Activated gamma-delta T cell treated with Interleukin-2 at 50 U/mL for 16 hours (primary cell): ENCODE results near the gene CTAG1B.
"Not testable (repeated sequence)": the region's sequence is repeated elsewhere in the genome, so short reads cannot be mapped to it uniquely, and the experiment has no call there.

Experiments used
- DNase-seq: peaks from one replicate; pipeline ENCODE4 v3.0.0-alpha.2; 2020

The CTAG1B gene

GRCh38 chrX:154620767-154621414 is 1.8 kb upstream of the CTAG1B start:
- not testable (repeated sequence) for DNase-seq

- not testable (repeated sequence) for DNase-seq
Measured at GRCh38 chrX:154613586-154613985, 5.5 kb downstream of the CTAG1B start.

GRCh38 chrX:154611146-154611545 is 7.9 kb downstream of the CTAG1B start:
- not testable (repeated sequence) for DNase-seq

- DNase-seq, result not testable (repeated sequence)
Measured at GRCh38 chrX:154608823-154609222, 10.3 kb downstream of the CTAG1B start.

GRCh38 chrX:154607976-154608375 is 11.1 kb downstream of the CTAG1B start:
- not testable (repeated sequence) for DNase-seq

GRCh38 chrX:154607370-154607769 is 11.7 kb downstream of the CTAG1B start:
- no peak for DNase-seq

GRCh38 chrX:154605566-154605965 is 13.5 kb downstream of the CTAG1B start:
- DNase-seq, result no peak

GRCh38 chrX:154603438-154604430 is 15.3 kb downstream of the CTAG1B start:
- no peak for DNase-seq

- DNase-seq, result no peak
Measured at GRCh38 chrX:154602766-154603437, 16.2 kb downstream of the CTAG1B start.

- DNase-seq, result no peak
Measured at GRCh38 chrX:154602226-154602625, 16.9 kb downstream of the CTAG1B start.

- DNase-seq, result no peak
Measured at GRCh38 chrX:154600759-154601374, 18.2 kb downstream of the CTAG1B start.

- DNase-seq, result no peak
Measured at GRCh38 chrX:154599531-154599930, 19.6 kb downstream of the CTAG1B start.

- no peak for DNase-seq
Measured at GRCh38 chrX:154598656-154599055, 20.4 kb downstream of the CTAG1B start.

- DNase-seq, result no peak
Measured at GRCh38 chrX:154597221-154597620, 21.9 kb downstream of the CTAG1B start.

GRCh38 chrX:154596290-154596929 is 22.7 kb downstream of the CTAG1B start:
- no peak for DNase-seq

- no peak for DNase-seq
Measured at GRCh38 chrX:154595559-154596249, 23.4 kb downstream of the CTAG1B start.

GRCh38 chrX:154594491-154594890 is 24.6 kb downstream of the CTAG1B start:
- DNase-seq, result no peak

GRCh38 chrX:154593201-154593600 is 25.9 kb downstream of the CTAG1B start:
- no peak for DNase-seq

GRCh38 chrX:154592505-154592904 is 26.6 kb downstream of the CTAG1B start:
- DNase-seq, result no peak

- DNase-seq, result not testable (repeated sequence)
Measured at GRCh38 chrX:154590415-154590814, 28.7 kb downstream of the CTAG1B start.

GRCh38 chrX:154584585-154585183 is 34.4 kb downstream of the CTAG1B start, which contains the start of gene CTAG1A:
CTAG1A (plus strand) TSS chrX:154585133; CDS start chrX:154585207, 74 bp downstream.
- DNase-seq, result not testable (repeated sequence)
